Stimulated activated CD8-positive, alpha-beta memory T cell treated with anti-CD3 and anti-CD28 coated beads, Interleukin-12 subunit alpha, Interleukin-12 subunit beta, amount 100 ng/mL, for 24 hours (primary cell): Measurements from ENCODE around the gene RPS27L.

Experiments
- DNase-seq: peaks from one replicate; pipeline ENCODE4 v3.0.0-alpha.2; 2020; ENCODE audit errors: extremely low read depth

RPS27L gene

GRCh38 chr15:63188247-63188925 is 31.1 kb upstream of the RPS27L start:
- no peak for DNase-seq

- no peak for DNase-seq
Observed at GRCh38 chr15:63187589-63188226, 30.4 kb upstream of the RPS27L start.

- DNase-seq, result no peak
Observed at GRCh38 chr15:63186065-63186464, 28.8 kb upstream of the RPS27L start.

GRCh38 chr15:63185206-63185605 is 27.9 kb upstream of the RPS27L start:
- DNase-seq, result no peak

GRCh38 chr15:63181648-63182047 is 24.4 kb upstream of the RPS27L start:
- no peak for DNase-seq

GRCh38 chr15:63180746-63181145 is 23.5 kb upstream of the RPS27L start:
- no peak for DNase-seq

- DNase-seq, result no peak
Observed at GRCh38 chr15:63178034-63178433, 20.8 kb upstream of the RPS27L start.

- no peak for DNase-seq
Observed at GRCh38 chr15:63176302-63176701, 19.0 kb upstream of the RPS27L start.

- DNase-seq, result no peak
Observed at GRCh38 chr15:63172851-63173451, 15.7 kb upstream of the RPS27L start.

GRCh38 chr15:63172376-63172775 is 15.1 kb upstream of the RPS27L start:
- DNase-seq, result no peak

GRCh38 chr15:63169788-63170187 is 12.5 kb upstream of the RPS27L start:
- no peak for DNase-seq

- DNase-seq, result no peak
Observed at GRCh38 chr15:63166219-63166618, 8.9 kb upstream of the RPS27L start.

- no peak for DNase-seq
Observed at GRCh38 chr15:63165166-63165859, 8.0 kb upstream of the RPS27L start.

GRCh38 chr15:63163217-63163616 is 5.9 kb upstream of the RPS27L start:
- no peak for DNase-seq

- DNase-seq, result no peak
Observed at GRCh38 chr15:63160638-63161037, 3.4 kb upstream of the RPS27L start.

- no peak for DNase-seq
Observed at GRCh38 chr15:63157891-63158431, 684 bp upstream of the RPS27L start.

- DNase-seq, result no peak
Observed at GRCh38 chr15:63156755-63157117, 541 bp downstream of the RPS27L start.

GRCh38 chr15:63156086-63156710 is 1.1 kb downstream of the RPS27L start:
- no peak for DNase-seq

- no peak for DNase-seq
Observed at GRCh38 chr15:63155486-63155885, 1.8 kb downstream of the RPS27L start.

GRCh38 chr15:63151665-63152064 is 5.6 kb downstream of the RPS27L start:
- no peak for DNase-seq

- no peak for DNase-seq
Observed at GRCh38 chr15:63146684-63147083, 10.6 kb downstream of the RPS27L start.

- no peak for DNase-seq
Observed at GRCh38 chr15:63145426-63145825, 11.9 kb downstream of the RPS27L start.
